ENCODE results near the gene TAC3. TPM values are rescaled to one million over a fixed set of nuclear protein-coding genes. Genes with fewer than 3 reads are reported as not detected.

TAC3 gene
- total RNA-seq, 8 experiments from 2014 or later: 2.4 to 11.2 (median 3.6) TPM; not detected in 5

DNA sequence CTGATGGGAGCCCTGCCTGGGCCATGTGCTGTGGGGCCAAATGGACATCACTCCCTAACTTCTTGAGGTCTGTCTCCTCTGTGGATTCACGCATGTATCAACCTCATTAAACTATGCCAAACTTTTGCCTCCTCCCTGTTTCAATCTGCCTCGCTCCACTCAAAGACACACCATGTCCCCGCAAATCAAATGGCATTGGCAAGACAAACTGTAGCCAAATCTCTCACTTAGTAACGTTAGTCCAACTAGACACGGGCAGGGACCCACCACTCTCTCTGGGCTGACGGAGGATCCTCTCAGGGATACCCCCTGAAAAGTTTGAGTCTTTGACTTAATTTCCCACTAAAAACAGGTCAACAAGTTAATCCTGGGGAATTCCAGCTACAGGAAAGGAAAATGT, 18.0 kb downstream of the TAC3 start:
- in situ Hi-C loops (cut with MboI; ENCODE audit: low pct_unique_long_range_greater_than_20kb in 2 of 9, low sequenced_read_pairs in 9 of 9, unreplicated experiment in 9 of 9): loop anchor here in 2 of 9 experiments (10.0 to 25.0 kb wide), 3 partner anchors 234 to 486 kb away; partner anchors contain the start of genes HSD17B6 (in 2 of the 2), PRIM1 (in 1 of the 2) and RBMS2 (in 1 of the 2)
- 92 to 100% (median 95%) methylated on average over 2 to 6 of the region's 6 CpGs; no CpG with 5 or more reads in 4 of the 10 experiments for WGBS, 10 experiments
- Histone ChIP-seq H3K4me3 (no peak overlapping the region), H3K4me1 (replicated peaks in 1 of 2) (no peaks in the 10 kb centered on the region), H3K27ac (no peak overlapping the region)
- no peak for ATAC-seq (replicated peaks in 6 of 8)

DNA sequence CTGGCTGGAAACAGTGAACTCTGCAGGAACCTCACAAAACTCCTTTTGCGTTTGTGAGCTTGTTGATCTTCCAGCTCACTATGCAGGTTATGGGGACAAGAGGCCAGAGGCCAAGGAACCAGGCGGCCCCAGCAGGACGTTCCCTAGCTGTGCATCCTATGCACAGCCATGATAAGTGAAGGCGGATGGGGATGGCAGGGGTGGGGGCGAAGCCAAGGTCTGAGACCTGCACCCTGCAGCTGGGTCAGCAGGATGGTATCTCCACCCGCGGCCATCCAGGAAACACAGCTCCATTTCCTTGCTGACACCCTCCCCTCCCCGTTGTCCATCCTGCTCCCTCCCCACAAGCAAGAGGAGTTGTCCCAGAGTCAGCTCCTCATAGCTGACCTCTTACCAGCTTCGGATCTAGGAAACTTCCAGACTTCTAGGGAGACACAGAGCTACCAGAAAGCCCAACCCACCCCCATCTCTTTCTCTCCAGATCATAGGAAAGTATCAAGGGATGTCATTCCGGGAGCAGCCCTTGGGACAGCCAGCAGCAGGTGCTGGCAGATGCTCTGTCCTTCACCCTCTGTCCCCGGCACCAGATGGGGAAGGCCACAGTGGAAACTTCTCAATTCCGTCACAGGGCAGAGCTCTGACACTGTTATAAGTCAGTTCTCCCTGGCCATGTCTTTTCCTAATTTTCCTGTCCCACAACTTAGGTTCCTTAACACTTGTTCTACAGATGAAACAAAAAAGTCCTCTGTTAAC, 19.4 kb downstream of the TAC3 start:
- H3K27ac ChIP-seq: no peak overlapping the region
- in situ Hi-C loops (cut with MboI; ENCODE audit: low pct_unique_long_range_greater_than_20kb in 2 of 9, low sequenced_read_pairs in 9 of 9, unreplicated experiment in 9 of 9): loop anchor here in 2 of 9 experiments (10.0 to 25.0 kb wide), 3 partner anchors 232 to 485 kb away; partner anchors contain the start of genes HSD17B6 (in 2 of the 2), PRIM1 (in 1 of the 2) and RBMS2 (in 1 of the 2)
- H3K4me3 ChIP-seq: no peak overlapping the region
- no peak for ATAC-seq (replicated peaks in 6 of 8)
- WGBS, 10 experiments: 63 to 100% (median 88%) methylated on average over 1 to 7 of the region's 12 CpGs; no CpG with 5 or more reads in 3 of the 10 experiments
- no peaks in the 10 kb centered on the region for H3K4me1 ChIP-seq (replicated peaks in 1 of 2)

DNA sequence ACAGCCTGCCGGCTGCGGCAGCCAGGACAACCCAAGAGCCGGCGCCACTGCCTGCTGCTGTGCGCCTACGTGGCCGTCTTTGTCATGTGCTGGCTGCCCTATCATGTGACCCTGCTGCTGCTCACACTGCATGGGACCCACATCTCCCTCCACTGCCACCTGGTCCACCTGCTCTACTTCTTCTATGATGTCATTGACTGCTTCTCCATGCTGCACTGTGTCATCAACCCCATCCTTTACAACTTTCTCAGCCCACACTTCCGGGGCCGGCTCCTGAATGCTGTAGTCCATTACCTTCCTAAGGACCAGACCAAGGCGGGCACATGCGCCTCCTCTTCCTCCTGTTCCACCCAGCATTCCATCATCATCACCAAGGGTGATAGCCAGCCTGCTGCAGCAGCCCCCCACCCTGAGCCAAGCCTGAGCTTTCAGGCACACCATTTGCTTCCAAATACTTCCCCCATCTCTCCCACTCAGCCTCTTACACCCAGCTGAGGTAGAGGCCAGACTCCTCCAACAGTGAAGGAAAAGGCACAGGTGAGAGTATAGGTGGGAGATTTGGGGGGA, 20.3 kb downstream of the TAC3 start:
- no peak for ATAC-seq (replicated peaks in 6 of 8)
- in situ Hi-C loops (cut with MboI; ENCODE audit: low pct_unique_long_range_greater_than_20kb in 2 of 9, low sequenced_read_pairs in 9 of 9, unreplicated experiment in 9 of 9): loop anchor here in 2 of 9 experiments (10.0 to 25.0 kb wide), 3 partner anchors 231 to 484 kb away; partner anchors contain the start of genes HSD17B6 (in 2 of the 2), PRIM1 (in 1 of the 2) and RBMS2 (in 1 of the 2)
- WGBS, 10 experiments: 87 to 100% (median 88%) methylated on average over 1 to 7 of the region's 11 CpGs; no CpG with 5 or more reads in 5 of the 10 experiments
- no peaks in the 10 kb centered on the region for H3K4me1 ChIP-seq (replicated peaks in 1 of 2)
- no peak overlapping the region for H3K4me3 ChIP-seq
- no peak overlapping the region for H3K27ac ChIP-seq

DNA sequence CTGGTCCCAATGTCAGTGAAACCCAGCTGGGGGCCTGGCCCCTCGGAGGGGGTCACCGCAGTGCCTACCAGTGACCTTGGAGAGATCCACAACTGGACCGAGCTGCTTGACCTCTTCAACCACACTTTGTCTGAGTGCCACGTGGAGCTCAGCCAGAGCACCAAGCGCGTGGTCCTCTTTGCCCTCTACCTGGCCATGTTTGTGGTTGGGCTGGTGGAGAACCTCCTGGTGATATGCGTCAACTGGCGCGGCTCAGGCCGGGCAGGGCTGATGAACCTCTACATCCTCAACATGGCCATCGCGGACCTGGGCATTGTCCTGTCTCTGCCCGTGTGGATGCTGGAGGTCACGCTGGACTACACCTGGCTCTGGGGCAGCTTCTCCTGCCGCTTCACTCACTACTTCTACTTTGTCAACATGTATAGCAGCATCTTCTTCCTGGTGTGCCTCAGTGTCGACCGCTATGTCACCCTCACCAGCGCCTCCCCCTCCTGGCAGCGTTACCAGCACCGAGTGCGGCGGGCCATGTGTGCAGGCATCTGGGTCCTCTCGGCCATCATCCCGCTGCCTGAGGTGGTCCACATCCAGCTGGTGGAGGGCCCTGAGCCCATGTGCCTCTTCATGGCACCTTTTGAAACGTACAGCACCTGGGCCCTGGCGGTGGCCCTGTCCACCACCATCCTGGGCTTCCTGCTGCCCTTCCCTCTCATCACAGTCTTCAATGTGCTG, 21.0 kb downstream of the TAC3 start:
- WGBS, 10 experiments: 86 to 100% (median 100%) methylated on average over 2 to 11 of the region's 26 CpGs; no CpG with 5 or more reads in 3 of the 10 experiments
- ATAC-seq (replicated peaks in 6 of 8): peak in 1 of 8 experiments; percentile 3
- in situ Hi-C loops (cut with MboI; ENCODE audit: low pct_unique_long_range_greater_than_20kb in 2 of 9, low sequenced_read_pairs in 9 of 9, unreplicated experiment in 9 of 9): loop anchor here in 2 of 9 experiments (10.0 to 25.0 kb wide), 3 partner anchors 231 to 483 kb away; partner anchors contain the start of genes HSD17B6 (in 2 of the 2), PRIM1 (in 1 of the 2) and RBMS2 (in 1 of the 2)

DNA sequence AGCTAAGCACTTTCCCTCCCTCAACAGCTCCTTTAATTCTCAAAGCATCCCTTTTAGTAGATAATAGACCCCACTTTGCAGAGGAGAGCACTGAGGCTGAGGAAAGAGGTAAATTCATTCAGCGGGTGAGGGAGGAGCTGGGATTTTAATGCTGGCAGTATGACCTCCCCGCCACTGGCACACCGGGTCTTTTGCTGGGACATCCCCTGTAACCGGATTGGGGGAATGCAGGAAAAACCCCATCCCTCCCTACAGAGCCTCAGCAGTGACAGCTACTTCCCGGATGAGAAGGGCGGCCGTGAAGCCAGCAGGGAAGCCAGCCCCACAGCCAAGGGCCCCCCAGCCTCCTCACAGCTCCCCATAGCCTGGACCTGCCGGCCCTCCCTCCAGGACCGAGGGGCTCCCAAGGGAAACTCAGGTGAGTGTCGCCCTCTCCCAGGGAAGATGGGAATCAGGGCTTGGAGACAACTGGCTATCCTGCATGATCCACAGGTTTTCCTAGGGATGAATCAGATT, 22.0 kb downstream of the TAC3 start:
- Histone ChIP-seq H3K4me3 (no peak overlapping the region), H3K4me1 (replicated peaks in 1 of 2) (no peaks in the 10 kb centered on the region), H3K27ac (no peak overlapping the region)
- 60 to 83% (median 80%) methylated on average over 1 to 3 of the region's 10 CpGs; no CpG with 5 or more reads in 5 of the 10 experiments for WGBS, 10 experiments
- ATAC-seq (replicated peaks in 6 of 8): no peak
- in situ Hi-C loops (cut with MboI; ENCODE audit: low pct_unique_long_range_greater_than_20kb in 2 of 9, low sequenced_read_pairs in 9 of 9, unreplicated experiment in 9 of 9): loop anchor here in 2 of 9 experiments (10.0 to 25.0 kb wide), 3 partner anchors 229 to 482 kb away; partner anchors contain the start of genes HSD17B6 (in 2 of the 2), PRIM1 (in 1 of the 2) and RBMS2 (in 1 of the 2)

More for the DNA sequence above, 21.0 kb downstream of the TAC3 start:
- Histone ChIP-seq H3K27ac (no peak overlapping the region), H3K4me3 (no peak overlapping the region), H3K4me1 (replicated peaks in 1 of 2) (no peaks in the 10 kb centered on the region)

DNA sequence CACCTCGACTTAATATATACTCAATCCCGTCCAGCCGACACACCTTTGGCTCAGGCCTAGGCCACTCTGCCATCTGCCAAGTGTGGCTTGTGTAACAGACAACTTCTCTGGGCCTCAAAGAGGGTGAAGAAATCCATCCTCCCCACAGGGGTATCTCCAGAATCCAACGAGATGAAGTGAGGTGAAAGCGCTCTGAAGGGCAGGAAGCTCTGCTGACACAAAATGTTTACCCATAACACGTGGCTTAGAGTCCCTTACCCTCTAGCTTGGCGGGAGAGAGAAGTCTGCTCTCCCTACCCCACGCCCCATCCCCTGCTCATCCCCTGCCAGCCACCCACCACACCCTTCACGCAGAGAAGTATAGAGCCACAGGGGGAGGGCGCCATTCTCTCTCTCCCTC, 23.0 kb downstream of the TAC3 start:
- Histone ChIP-seq H3K27ac (no peak overlapping the region), H3K4me3 (no peak overlapping the region), H3K4me1 (replicated peaks in 1 of 2) (no peaks in the 10 kb centered on the region)
- no peak for ATAC-seq (replicated peaks in 6 of 8)
- in situ Hi-C loops (cut with MboI; ENCODE audit: low pct_unique_long_range_greater_than_20kb in 2 of 9, low sequenced_read_pairs in 9 of 9, unreplicated experiment in 9 of 9): loop anchor here in 2 of 9 experiments (10.0 to 25.0 kb wide), 3 partner anchors 229 to 481 kb away; partner anchors contain the start of genes HSD17B6 (in 2 of the 2), PRIM1 (in 1 of the 2) and RBMS2 (in 1 of the 2)
- WGBS, 10 experiments: 67 to 94% (median 87%) methylated on average over 1 to 5 of the region's 10 CpGs; no CpG with 5 or more reads in 6 of the 10 experiments

DNA sequence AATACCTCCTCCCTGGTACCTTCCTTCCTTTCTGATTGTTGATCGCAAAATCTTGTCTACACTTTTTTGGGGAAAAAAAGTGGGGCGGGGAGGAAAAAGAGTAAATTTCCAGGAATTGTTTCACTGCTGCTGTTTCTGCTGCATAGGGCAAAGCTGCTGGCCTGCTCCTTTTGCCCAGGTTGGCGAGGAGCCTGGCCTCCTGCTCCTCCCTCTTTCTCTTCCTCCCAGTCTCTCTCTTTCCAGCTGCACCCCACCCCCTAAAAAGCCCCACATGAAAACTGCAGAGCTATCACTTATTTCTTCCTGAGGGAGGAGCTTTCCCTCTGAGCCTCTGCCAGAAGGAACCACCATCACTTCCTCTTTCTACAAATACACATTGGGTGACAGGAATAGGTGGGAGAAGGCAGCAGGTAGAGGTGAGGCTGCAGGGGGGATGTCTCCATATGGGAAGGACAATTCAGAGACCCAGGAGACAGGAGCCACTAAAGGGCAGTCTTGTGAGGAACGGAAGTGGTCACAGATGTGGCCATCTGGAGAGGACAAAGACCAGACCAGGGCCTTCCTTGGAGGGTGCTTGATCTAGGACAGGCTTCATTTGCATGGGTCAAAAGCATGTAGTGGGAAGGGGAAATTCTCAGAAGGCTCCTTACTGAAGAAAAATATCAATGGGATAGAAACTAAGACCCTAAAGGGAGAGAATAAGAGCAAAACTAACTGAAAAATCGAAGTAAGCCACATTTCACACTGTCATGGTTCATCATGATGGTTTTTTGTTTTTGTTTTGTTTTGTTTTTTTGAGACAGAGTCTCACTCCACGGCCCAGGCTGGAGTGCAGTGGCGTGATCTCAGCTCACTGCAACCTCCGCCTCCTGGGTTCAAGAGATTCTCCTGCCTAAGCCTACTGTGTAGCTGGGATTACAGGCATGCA, 24.7 kb downstream of the TAC3 start:
- in situ Hi-C loops (cut with MboI; ENCODE audit: low pct_unique_long_range_greater_than_20kb in 2 of 9, low sequenced_read_pairs in 9 of 9, unreplicated experiment in 9 of 9): loop anchor here in 2 of 9 experiments (10.0 to 25.0 kb wide), 3 partner anchors 227 to 479 kb away; partner anchors contain the start of genes HSD17B6 (in 2 of the 2), PRIM1 (in 1 of the 2) and RBMS2 (in 1 of the 2)
- no peak overlapping the region for H3K27ac ChIP-seq
- ATAC-seq (replicated peaks in 6 of 8): peak in 1 of 8 experiments; percentile 22
- WGBS, 10 experiments: 32 to 92% (median 70%) methylated on average over 1 to 8 of the region's 8 CpGs
- H3K4me1 ChIP-seq (replicated peaks in 1 of 2): no peaks in the 10 kb centered on the region
- no peak overlapping the region for H3K4me3 ChIP-seq

DNA sequence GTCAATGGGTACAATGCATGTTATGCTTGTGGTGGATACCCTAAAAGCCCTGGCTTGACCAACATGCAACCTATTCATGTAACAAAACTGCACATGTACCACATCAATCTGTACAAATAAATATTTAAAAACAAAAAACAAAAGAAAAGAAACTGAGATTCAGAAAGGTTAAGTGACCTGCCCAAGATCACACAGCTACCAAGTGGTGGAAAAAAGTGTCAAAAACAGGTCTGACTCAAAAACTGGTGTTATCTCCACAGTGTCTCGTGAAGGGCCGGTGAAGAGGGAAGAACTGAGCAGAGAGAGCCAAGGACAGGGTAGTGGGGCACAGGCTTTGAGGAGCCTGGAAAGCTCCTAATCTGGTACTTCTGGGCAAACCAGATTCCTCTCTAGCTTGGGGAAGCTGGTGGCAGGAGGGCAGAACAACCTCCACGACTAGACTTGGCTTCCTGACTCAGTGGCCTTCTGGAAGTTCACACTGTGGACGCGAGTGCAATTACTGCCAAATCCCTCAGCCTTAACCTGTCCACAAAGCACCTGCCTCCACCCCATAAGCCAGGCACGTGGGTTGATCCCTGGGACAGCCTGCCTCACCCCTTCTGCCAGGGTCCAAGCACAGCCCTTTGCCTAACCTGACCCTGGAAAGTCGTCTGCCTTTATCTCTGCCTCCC, 25.5 kb downstream of the TAC3 start:
- in situ Hi-C loops (cut with MboI; ENCODE audit: low pct_unique_long_range_greater_than_20kb in 2 of 9, low sequenced_read_pairs in 9 of 9, unreplicated experiment in 9 of 9): loop anchor here in 2 of 9 experiments (10.0 to 25.0 kb wide), 3 partner anchors 226 to 478 kb away; partner anchors contain the start of genes HSD17B6 (in 2 of the 2), PRIM1 (in 1 of the 2) and RBMS2 (in 1 of the 2)
- H3K4me3 ChIP-seq: no peak overlapping the region
- no peak for ATAC-seq (replicated peaks in 6 of 8)
- no peaks in the 10 kb centered on the region for H3K4me1 ChIP-seq (replicated peaks in 1 of 2)
- H3K27ac ChIP-seq: no peak overlapping the region
- 11 to 90% (median 78%) methylated on average over 1 to 4 of the region's 7 CpGs; no CpG with 5 or more reads in 3 of the 10 experiments for WGBS, 10 experiments

DNA sequence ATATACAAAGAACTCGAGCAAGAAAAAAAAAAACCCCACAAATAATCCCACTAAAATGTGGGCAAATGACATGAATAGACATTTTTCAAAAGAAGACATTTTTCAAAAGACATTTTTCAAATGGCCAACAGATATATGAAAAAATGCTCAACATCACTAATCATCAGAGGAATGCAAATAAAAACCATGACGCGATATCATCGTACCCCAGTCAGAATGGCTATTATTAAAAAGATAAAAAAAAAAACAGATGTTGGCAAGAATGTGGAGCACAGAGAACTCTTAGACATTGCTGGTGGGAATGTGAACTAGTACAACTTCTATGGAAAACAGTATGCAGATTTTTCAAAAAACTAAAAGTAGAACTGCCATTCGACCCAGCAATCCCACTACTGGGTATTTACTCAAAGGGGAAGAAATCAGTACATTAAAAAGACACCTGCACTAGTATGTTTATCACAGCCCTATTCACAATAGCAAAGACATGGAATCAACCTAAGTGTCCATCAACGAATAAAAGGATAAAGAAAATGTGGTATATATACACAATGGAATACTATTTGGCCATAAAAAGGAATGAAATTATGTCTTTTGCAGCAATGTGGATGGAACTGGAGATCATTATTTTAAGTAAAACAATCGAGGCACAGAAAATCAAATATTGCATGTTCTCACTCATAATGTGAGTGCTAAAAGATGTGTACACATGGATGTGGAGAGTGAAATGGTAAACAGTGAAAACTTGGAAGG, 26.3 kb downstream of the TAC3 start:
- H3K4me1 ChIP-seq (replicated peaks in 1 of 2): no peaks in the 10 kb centered on the region
- in situ Hi-C loops (cut with MboI; ENCODE audit: low pct_unique_long_range_greater_than_20kb in 2 of 9, low sequenced_read_pairs in 9 of 9, unreplicated experiment in 9 of 9): loop anchor here in 5 of 9 experiments (5.0 to 25.0 kb wide), 6 partner anchors 155 to 478 kb away; partner anchors contain the start of genes HSD17B6 (in 3 of the 5), PRIM1 (in 2 of the 5) and RBMS2 (in 1 of the 5)
- no peak overlapping the region for H3K4me3 ChIP-seq
- ATAC-seq (replicated peaks in 6 of 8): no peak
- no peak overlapping the region for H3K27ac ChIP-seq
- 12 to 95% (median 75%) methylated on average over 1 to 7 of the region's 7 CpGs for WGBS, 10 experiments

DNA sequence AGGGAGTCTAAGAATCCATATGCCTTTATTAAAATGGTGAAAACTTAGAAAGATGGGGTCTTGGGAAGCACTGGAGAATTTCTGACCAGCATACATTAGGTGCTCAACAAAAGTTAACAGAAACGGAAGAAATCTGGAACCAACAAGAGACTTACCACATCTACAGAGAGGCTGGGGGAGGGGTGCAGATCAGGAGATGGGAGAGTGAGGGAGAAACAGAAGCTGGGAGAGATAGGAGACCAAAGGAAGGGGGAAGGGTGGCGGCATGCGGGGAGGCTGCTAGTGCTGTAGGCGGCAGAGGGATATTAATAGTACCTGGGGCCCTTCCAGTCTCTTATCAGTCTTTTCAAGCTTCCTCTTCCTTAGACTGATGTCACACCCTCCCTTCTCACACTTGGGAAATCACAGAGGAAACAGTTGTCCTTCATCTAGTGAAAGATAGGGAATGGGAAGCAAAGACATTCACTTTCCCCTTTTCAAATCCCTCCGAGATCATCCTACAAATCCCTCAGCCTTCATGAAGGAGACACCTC, 28.1 kb downstream of the TAC3 start:
- H3K4me1 ChIP-seq (replicated peaks in 1 of 2): no peaks in the 10 kb centered on the region
- no peak overlapping the region for H3K27ac ChIP-seq
- in situ Hi-C loops (cut with MboI; ENCODE audit: low pct_unique_long_range_greater_than_20kb in 2 of 9, low sequenced_read_pairs in 9 of 9, unreplicated experiment in 9 of 9): loop anchor here in 4 of 9 experiments (5.0 to 25.0 kb wide), 6 partner anchors 153 to 476 kb away; partner anchors contain the start of genes HSD17B6 (in 2 of the 4), PRIM1 (in 2 of the 4) and RBMS2 (in 1 of the 4)
- 0 to 100% (median 67%) methylated on average over 1 to 3 of the region's 5 CpGs; no CpG with 5 or more reads in 5 of the 10 experiments for WGBS, 10 experiments
- H3K4me3 ChIP-seq: no peak overlapping the region
- ATAC-seq (replicated peaks in 6 of 8): no peak
